ENCODE data around the gene UCP3. TPM values are rescaled to one million over a fixed set of nuclear protein-coding genes. Genes with fewer than 3 reads are reported as not detected.
A peak's percentile ranks its signal among the peaks of the same experiment; 100 is the strongest.

Gene UCP3
- total RNA-seq, 1 donor from 2014 or later: 2.7 TPM

DNA sequence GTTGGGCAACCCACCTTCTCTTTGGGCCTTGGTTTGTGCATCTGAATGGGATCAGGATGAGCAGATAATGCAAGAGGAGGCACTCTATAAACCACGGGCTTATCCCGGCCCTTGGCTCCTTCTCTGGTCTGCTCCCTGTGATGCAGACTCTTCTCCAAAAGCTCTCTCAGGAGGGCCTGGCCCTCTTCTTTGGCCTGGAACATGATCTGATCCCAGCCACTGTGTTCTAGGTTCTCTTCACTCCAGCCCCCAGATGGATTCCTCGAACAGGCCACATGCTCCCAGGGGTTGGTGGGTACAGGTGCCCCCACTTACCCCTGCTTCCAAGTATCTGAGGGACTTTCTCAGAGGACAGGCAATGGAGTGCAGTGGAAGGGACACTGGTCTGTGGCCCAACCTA is 8.7 kb upstream of the UCP3 start:
- H3K4me3 ChIP-seq: no peak overlapping the region
- peaks cover 46% of the 10 kb centered on the region for H3K4me1 ChIP-seq

DNA sequence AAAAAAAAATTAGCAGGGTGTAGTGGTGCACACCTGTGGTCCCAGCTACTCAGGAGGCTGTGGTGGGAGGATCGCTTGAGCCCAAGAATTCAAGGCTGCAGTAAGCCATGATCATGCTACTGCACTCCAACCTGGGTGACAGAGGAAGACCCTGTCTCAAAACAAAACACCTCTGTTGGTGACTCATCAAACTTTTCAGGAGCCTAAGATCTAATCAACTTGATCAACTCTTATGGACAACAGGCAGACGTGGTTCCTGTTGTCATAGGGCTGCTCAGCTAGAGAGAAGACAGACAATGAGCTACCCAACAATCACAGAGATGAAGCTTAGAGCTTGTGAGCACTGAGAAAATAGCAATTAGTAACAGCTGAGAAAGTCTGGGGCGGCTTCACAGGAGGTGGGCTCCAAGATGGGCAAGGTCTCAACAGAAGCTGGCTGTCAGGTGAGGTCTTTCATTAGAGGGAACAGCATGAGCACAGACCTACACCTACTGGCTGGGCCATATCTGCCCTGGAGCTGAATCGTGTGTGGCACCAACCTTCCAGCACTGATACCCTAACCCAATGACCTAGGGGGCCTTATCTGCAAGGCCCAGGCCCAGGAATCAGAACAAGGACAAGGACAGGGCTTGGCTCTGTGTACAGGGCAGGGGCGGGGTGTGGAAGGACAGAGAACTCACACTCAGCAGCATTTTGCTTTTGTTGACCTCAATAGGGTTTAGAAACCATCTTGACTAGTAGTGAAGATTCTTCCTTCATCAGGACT is 7.2 kb upstream of the UCP3 start:
- Histone ChIP-seq H3K9me3 (replicated peaks) (no peaks in the 10 kb centered on the region), H3K4me3 (no peak overlapping the region), H3K36me3 (peaks cover 24% of the 10 kb centered on the region), H3K4me1 (peaks cover 55% of the 10 kb centered on the region), H3K27me3 (ENCODE audit: low read depth) (no peaks in the 10 kb centered on the region), H3K27ac (replicated peaks) (no peak overlapping the region)
- no peak for DNase-seq
- intact Hi-C loops (cut with micrococcal nuclease): no loop called here
- no peak for TF ChIP-seq CTCF (IDR thresholded peaks at IDR 0.05; ENCODE audit: borderline replicate concordance)

More for the DNA sequence above, 8.7 kb upstream of the UCP3 start:
- no peak for TF ChIP-seq CTCF (IDR thresholded peaks at IDR 0.05; ENCODE audit: borderline replicate concordance)
- DNase-seq: no peak
- no peaks in the 10 kb centered on the region for H3K9me3 ChIP-seq (replicated peaks)
- H3K36me3 ChIP-seq: peaks cover 23% of the 10 kb centered on the region
- H3K27ac ChIP-seq (replicated peaks): peak overlapping the region; percentile 90
- intact Hi-C loops (cut with micrococcal nuclease): no loop called here
- H3K27me3 ChIP-seq (ENCODE audit: low read depth): no peaks in the 10 kb centered on the region

GRCh38 chr11:74014880-74015279 is 6.0 kb upstream of the UCP3 start:
- Histone ChIP-seq H3K27me3 (ENCODE audit: low read depth) (no peaks in the 10 kb centered on the region), H3K4me3 (no peak overlapping the region), H3K9me3 (replicated peaks) (no peaks in the 10 kb centered on the region), H3K27ac (replicated peaks) (no peak overlapping the region), H3K4me1 (peaks cover 55% of the 10 kb centered on the region), H3K36me3 (peaks cover 20% of the 10 kb centered on the region)
- DNase-seq: no peak
- TF ChIP-seq CTCF (IDR thresholded peaks at IDR 0.05; ENCODE audit: borderline replicate concordance): no peak
- intact Hi-C loops (cut with micrococcal nuclease): no loop called here

DNA sequence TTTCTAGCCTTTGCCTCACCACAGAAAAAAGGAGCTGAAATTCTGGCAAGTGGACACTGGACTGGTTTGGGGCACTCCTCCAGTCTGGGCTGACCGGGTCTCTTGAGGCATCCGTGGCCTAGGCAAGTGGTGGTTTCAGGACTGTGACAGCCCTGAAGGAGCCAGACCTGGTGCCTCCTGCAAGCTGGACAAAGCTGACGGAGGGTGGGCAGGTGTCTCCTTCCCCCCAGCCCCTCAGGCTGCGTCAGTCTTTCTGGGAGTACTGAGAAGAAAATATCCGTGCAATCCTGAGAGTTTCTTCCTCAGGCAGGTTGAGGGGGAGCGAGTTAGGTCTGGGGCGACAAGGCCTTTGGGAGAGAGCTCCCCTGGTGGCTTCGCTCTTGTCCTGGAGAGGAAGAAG is 4.3 kb upstream of the UCP3 start:
- intact Hi-C loops (cut with micrococcal nuclease): no loop called here
- Histone ChIP-seq H3K27me3 (ENCODE audit: low read depth) (no peaks in the 10 kb centered on the region), H3K4me1 (peaks cover 55% of the 10 kb centered on the region), H3K27ac (replicated peaks) (no peak overlapping the region), H3K36me3 (peaks cover 20% of the 10 kb centered on the region), H3K9me3 (replicated peaks) (no peaks in the 10 kb centered on the region), H3K4me3 (no peak overlapping the region)
- no peak for DNase-seq
- TF ChIP-seq CTCF (IDR thresholded peaks at IDR 0.05; ENCODE audit: borderline replicate concordance): no peak

DNA sequence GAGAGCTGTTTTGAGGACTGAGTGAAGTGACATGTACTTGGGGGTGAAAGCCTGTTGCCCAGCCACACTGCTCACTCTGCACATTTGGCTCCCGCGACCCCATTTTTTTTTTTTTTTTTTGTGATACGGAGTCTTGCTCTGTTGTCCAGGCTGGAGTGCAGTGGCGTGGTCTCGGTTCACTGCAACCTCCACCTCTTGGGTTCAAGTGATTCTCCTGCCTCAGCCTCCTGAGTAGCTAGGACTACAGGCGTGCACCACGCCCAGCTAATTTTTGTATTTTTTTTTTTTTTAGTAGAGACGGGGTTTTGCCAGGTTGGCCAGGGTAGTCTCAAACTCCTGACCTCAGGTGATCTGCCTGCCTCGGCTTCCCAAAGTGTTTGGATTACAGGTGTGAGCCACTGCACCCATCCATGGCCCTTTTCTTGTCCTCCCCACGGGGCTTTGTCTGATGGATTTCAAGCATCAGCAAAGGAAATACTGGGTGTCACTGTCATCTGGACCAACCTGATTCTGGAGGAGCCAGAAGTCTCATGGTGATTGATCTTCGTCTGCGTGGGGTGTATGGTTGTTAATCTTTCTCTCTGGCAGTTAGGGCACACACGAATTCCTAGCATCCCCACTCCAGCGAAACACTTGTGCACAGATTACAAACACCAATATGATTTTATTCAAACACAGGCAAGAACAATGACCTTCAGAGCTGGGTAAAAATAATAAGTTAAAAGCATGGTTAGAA is 3.4 kb upstream of the UCP3 start:
- no peak for TF ChIP-seq CTCF (IDR thresholded peaks at IDR 0.05; ENCODE audit: borderline replicate concordance)
- no peak for DNase-seq
- Histone ChIP-seq H3K27me3 (ENCODE audit: low read depth) (no peaks in the 10 kb centered on the region), H3K36me3 (peaks cover 20% of the 10 kb centered on the region), H3K27ac (replicated peaks) (no peak overlapping the region), H3K4me3 (no peak overlapping the region), H3K4me1 (peaks cover 53% of the 10 kb centered on the region), H3K9me3 (replicated peaks) (no peaks in the 10 kb centered on the region)
- intact Hi-C loops (cut with micrococcal nuclease): no loop called here
